GM21737 (cell line): ENCODE data around the gene NEMP2.

Source experiments
- ATAC-seq: cut with Tn5 transposase; IDR thresholded peaks from one replicate; pipeline ENCODE4 v1.9.1; 2021; ENCODE audit warnings: mild to moderate bottlenecking, moderate library complexity; ENCODE audit not compliant: unreplicated experiment

The NEMP2 gene

DNA sequence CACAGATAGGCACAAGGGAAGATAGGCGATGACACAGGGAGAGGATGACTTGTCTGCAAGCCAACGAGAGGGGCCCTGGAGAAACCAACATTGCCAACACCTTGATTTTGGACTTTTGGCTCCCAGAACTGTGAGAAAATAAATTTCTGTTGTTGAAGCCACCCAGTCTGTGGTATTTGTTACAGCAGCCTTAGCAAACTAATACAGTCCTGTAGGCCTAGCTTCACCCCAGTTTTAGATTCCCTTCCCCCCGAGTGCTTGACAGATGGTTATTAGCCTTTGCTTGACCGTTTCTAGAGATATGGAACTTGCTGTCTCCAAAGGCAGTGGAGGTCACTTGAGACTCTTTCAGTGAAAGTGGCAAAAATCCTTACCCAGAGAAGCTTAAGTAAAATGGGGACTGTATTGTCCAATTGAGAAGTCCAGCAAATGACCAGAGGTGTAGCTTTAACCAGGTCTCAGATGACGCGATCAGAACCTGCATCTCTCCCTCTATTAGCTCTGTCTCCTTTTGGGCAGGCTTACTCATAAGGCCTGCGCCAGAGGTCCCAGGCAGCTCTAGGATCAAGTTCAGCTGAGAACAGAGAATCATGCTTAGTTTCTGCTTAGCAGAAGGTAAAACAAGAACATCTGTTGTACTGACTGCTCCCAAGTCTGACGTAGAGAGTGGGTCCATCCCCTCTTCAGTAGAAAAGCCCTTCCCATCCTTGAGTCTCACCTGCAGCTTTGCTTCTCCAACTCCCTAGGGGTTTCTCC lies 76.0 kb downstream of the NEMP2 start:
- no peak for ATAC-seq

DNA sequence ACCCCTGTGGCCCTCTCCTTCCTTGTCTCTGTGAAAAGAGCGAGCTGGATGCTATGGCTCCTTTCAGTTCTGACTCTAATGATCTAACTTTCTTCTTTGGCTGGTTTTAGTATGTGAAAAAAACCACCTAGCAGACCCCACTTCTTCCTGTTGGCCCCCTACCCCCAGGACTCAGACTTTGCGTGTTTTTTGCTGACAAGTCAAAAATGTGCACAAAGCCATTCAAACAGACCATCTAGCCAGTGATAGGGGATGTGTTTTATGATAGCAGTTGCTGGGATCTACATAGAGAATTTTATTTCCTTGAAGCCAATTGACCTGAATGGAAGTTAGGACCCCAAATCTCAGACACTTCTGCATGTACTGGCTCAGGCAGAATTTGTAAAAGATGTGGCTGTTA lies 77.3 kb downstream of the NEMP2 start:
- no peak for ATAC-seq

DNA sequence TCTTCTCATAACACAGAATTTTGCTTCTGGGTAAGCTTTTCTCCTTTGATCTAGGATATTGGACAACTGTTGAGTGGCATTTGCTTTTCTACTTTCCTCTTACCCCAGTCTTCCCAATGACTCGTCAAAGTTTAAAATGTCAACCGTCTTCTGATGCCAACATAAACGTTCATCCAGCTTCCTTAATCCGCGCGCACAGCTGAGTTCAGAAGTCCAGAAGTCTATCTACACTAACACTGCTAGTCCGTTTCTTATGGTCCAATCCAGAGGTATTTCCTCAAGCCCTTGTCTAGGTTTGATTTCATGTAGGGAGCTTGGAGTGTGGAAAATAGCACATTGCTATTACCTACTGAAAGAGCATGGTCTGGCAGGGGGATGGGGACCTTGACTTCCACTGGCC lies 77.7 kb downstream of the NEMP2 start:
- no peak for ATAC-seq

DNA sequence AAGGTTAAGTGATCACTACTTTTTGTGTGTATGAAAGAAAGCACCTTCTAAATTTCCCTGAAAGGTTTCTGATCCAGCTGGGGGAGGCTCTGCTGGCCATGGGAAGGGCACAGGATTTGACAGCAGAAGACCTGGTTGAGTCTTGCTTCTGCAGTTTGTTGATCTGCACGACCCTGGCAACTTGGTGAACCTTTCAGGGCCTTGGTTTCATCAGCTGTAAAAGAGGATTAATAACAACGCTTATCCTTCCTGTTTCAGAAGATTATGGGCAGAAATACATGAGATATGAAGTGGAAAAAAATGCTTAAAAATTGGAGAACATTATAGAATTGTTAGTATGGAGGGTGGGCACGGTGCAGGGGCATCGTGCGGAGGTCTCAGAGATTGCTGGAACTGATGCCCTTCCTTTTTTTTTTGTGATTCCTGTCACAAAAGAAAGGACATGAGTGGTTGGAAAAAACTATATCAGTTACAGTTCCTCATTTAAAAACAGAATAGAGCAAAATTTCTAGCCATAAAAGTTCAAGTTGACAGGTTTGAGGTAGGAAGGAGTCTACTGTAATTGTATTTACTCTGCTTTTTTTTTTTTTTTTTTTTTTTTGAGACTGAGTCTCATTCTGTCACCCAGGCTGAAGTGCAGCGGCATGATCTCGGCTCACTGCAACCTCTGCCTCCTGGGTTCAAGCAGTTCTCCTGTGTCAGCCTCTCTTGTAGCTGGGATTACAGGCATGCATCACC lies 79.0 kb downstream of the NEMP2 start:
- no peak for ATAC-seq

DNA sequence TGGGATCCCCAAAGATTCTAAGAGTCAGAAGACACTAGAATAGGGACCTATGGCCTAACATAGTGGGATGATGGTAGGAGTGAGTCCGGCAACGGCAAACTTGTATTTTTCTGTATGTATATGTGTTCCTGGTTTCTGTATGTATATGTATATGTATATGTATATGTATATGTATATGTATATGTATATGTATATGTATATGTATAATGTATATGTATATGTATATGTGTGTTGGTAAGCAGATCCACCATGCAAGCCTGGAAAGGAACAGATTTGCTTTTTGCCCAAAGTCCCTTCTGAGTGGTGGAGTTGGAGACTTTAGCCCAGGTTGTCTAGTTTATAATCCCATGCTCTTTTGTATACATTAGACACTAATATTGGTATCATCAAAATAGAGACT lies 79.7 kb downstream of the NEMP2 start:
- ATAC-seq, result no peak
